ENCODE measurements around the gene KRT16. TPM values are rescaled to one million over a fixed set of nuclear protein-coding genes. Genes with fewer than 3 reads are reported as not detected.
A peak's percentile ranks its signal among the peaks of the same experiment; 100 is the strongest.

The KRT16 gene
- total RNA-seq, 1 experiment from 2014 or later: not detected

- no peak for TF ChIP-seq CTCF (conservative IDR thresholded peaks at IDR 0.05)
- Mint-ChIP-seq H3K9me3 (no peaks in the 10 kb centered on the region), H3K4me3 (no peak overlapping the region), H3K27ac (peak overlapping the region in 1 of 3 experiments; percentile 62; a peak in 1 of 7 replicates), H3K36me3 (ENCODE audit: insufficient read depth in 1 of 3, low read depth in 3 of 3) (no peaks in the 10 kb centered on the region), H3K4me1 (peaks cover 9 to 18% of the 10 kb centered on the region in 2 experiments), H3K27me3 (ENCODE audit: low read depth) (no peaks in the 10 kb centered on the region; the same call in none of the 2 replicates)
- no peak overlapping the region for H3K18ac ChIP-seq (ENCODE audit: insufficient read length, low read depth, low read length)
- H3K79me1 ChIP-seq (ENCODE audit: insufficient read depth, low read depth, low read length, poor library complexity, severe bottlenecking): no peaks in the 10 kb centered on the region
- no peaks in the 10 kb centered on the region for H3K79me2 ChIP-seq (ENCODE audit: insufficient read depth, low read length)
- H2BK12ac ChIP-seq (ENCODE audit: insufficient read length, low read depth, low read length): no peak overlapping the region
- H2AK5ac ChIP-seq (ENCODE audit: insufficient read length, low read length): no peak overlapping the region
- no peak overlapping the region for H2BK15ac ChIP-seq (ENCODE audit: low read depth, low read length)
- no peak overlapping the region for H2BK120ac ChIP-seq (ENCODE audit: low read depth, low read length, poor library complexity, severe bottlenecking)
- H3K23me2 ChIP-seq (ENCODE audit: insufficient read length, low read depth, low read length, poor library complexity, severe bottlenecking): no peaks in the 10 kb centered on the region
- H3K9me3 ChIP-seq (ENCODE audit: control insufficient read depth, low read depth, low read length): no peaks in the 10 kb centered on the region
- H3K27me3 ChIP-seq (ENCODE audit: insufficient read depth, low read length): no peaks in the 10 kb centered on the region
- no peak overlapping the region for H3K14ac ChIP-seq (ENCODE audit: insufficient read depth, low read length)
- no peak overlapping the region for H4K5ac ChIP-seq (ENCODE audit: insufficient read length, low read depth, low read length)
- no peak overlapping the region for H3T11ph ChIP-seq (ENCODE audit: low read length)
- H4K91ac ChIP-seq (ENCODE audit: insufficient read length, low read depth, low read length): no peak overlapping the region
- H2BK20ac ChIP-seq (ENCODE audit: low read depth, low read length, poor library complexity, severe bottlenecking): no peak overlapping the region
- no CpG with 5 or more reads among the region's 16 CpGs for WGBS (ENCODE audit: extremely low coverage, insufficient read length, low lambda C conversion rate)
- H4K20me1 ChIP-seq (ENCODE audit: control insufficient read depth, insufficient read depth, insufficient read length): no peaks in the 10 kb centered on the region
- DNase-seq: no peak
- H3K56ac ChIP-seq (ENCODE audit: insufficient read length, low read depth, low read length): no peak overlapping the region
- no peak overlapping the region for H2AFZ ChIP-seq (ENCODE audit: low read length)
- H3K4me2 ChIP-seq (ENCODE audit: insufficient read depth, insufficient read length, low read length): no peak overlapping the region
- no peaks in the 10 kb centered on the region for H3K4me1 ChIP-seq (ENCODE audit: insufficient read depth, low read length)
- no peak overlapping the region for H4K8ac ChIP-seq (replicated peaks; ENCODE audit: insufficient read length, low read depth, low read length)
- H3K27ac ChIP-seq (ENCODE audit: insufficient read length, low read depth, low read length): no peak overlapping the region
- no peak overlapping the region for H3K4ac ChIP-seq (ENCODE audit: low read depth, low read length)
- H3K9ac ChIP-seq (ENCODE audit: extremely low read depth, insufficient read length, low read length): no peak overlapping the region
- no peak overlapping the region for H2BK5ac ChIP-seq (ENCODE audit: insufficient read length, low read length)
- H3K23ac ChIP-seq (ENCODE audit: insufficient read length, low read depth, low read length): no peak overlapping the region
Measured at GRCh38 chr17:41657176-41657754, 44.7 kb upstream of the KRT16 start.
